DMS 273 (cell line): ENCODE measurements around the gene TTC5.
A peak's percentile ranks its signal among the peaks of the same experiment; 100 is the strongest.
"Not testable (repeated sequence)": the region's sequence is repeated elsewhere in the genome, so short reads cannot be mapped to it uniquely, and the experiment has no call there.

Source experiments
- DNase-seq: peaks from one replicate; lab custom pipeline; 2025; ENCODE audit not compliant: unreplicated experiment; lab: John Stamatoyannopoulos, UW

Gene TTC5

GRCh38 chr14:20305265-20306078, at the start of gene TTC5:
TSS of gene TTC5 (minus strand) at chr14:20305951. CDS start at chr14:20305937, 14 bp downstream.
- peak; percentile 94 for DNase-seq

- no peak for DNase-seq
Observed at GRCh38 chr14:20350860-20351259, 45.1 kb upstream of the TTC5 start.

GRCh38 chr14:20350282-20350681, 44.5 kb upstream of the TTC5 start:
- no peak for DNase-seq

- DNase-seq, result no peak
Observed at GRCh38 chr14:20347747-20348146, 42.0 kb upstream of the TTC5 start.

- DNase-seq, result no peak
Observed at GRCh38 chr14:20346713-20347112, 41.0 kb upstream of the TTC5 start.

- DNase-seq, result no peak
Observed at GRCh38 chr14:20345366-20345765, 39.6 kb upstream of the TTC5 start.

- peak; percentile 59 for DNase-seq
Observed at GRCh38 chr14:20343862-20344220, 38.1 kb upstream of the TTC5 start.

GRCh38 chr14:20343092-20343861, 37.5 kb upstream of the TTC5 start, which contains the start of gene PARP2:
TSS of gene PARP2 (plus strand) at chr14:20343635. CDS start at chr14:20343642, 7 bp downstream.
- DNase-seq, result peak; percentile 100

GRCh38 chr14:20341646-20342045, 35.9 kb upstream of the TTC5 start:
- no peak for DNase-seq

GRCh38 chr14:20341032-20341431, 35.3 kb upstream of the TTC5 start:
- not testable (repeated sequence) for DNase-seq

- DNase-seq, result no peak
Observed at GRCh38 chr14:20334017-20334416, 28.3 kb upstream of the TTC5 start.

GRCh38 chr14:20333494-20333841, 27.7 kb upstream of the TTC5 start:
- DNase-seq, result no peak

GRCh38 chr14:20332788-20333493, 27.2 kb upstream of the TTC5 start, which contains the start of gene CCNB1IP1:
TSS of gene CCNB1IP1 (minus strand) at chr14:20333279. CDS start at chr14:20316523, 16,756 bp downstream.
- peak; percentile 96 for DNase-seq

GRCh38 chr14:20332431-20332787, 26.7 kb upstream of the TTC5 start:
- peak; percentile 61 for DNase-seq

- DNase-seq, result no peak
Observed at GRCh38 chr14:20331053-20331613, 25.4 kb upstream of the TTC5 start.

GRCh38 chr14:20329355-20329754, 23.6 kb upstream of the TTC5 start:
- no peak for DNase-seq

GRCh38 chr14:20328705-20329104, 23.0 kb upstream of the TTC5 start:
- DNase-seq, result no peak

GRCh38 chr14:20327005-20327869, 21.5 kb upstream of the TTC5 start:
- DNase-seq, result peak; percentile 82

- no peak for DNase-seq
Observed at GRCh38 chr14:20317720-20318119, 12.0 kb upstream of the TTC5 start.

- DNase-seq, result no peak
Observed at GRCh38 chr14:20314026-20314425, 8.3 kb upstream of the TTC5 start.
